H1 (cell line): ENCODE data around the gene TNFSF4.

ENCODE experiments used
- CTCF ChIP-seq, 3 experiments: IDR thresholded peaks; 1 replicate in 2 of 3; 2 replicates in 1 of 3; pipeline versions ENCODE4 v1.5.1 to v1.6.1; 2011; ENCODE audit warnings: low read length in 3 of 3, mild to moderate bottlenecking in 3 of 3, inconsistent platforms in 2 of 3, low read depth in 1 of 3, moderate library complexity in 1 of 3; ENCODE audit not compliant: insufficient read depth in 1 of 3; ENCODE audit errors: control extremely low read depth in 1 of 3
- EP300 ChIP-seq, 2 experiments: IDR thresholded peaks; 1 replicate in 1 of 2; 2 replicates in 1 of 2; pipeline ENCODE4 v1.6.1; 2011 to 2012; ENCODE audit warnings: low read depth in 2 of 2, low read length in 2 of 2, mild to moderate bottlenecking in 2 of 2, borderline replicate concordance in 1 of 2, inconsistent platforms in 1 of 2, moderate library complexity in 1 of 2
- EZH2 ChIP-seq: fragments of 200-600 bp; sonication (generic); IDR thresholded peaks from 2 replicates; pipeline ENCODE4 v1.7.1; 2012; ENCODE audit warnings: low read depth, mild to moderate bottlenecking, moderate library complexity, low read length, inconsistent platforms; ENCODE audit not compliant: severe bottlenecking
- HDAC6 ChIP-seq: IDR thresholded peaks from one replicate; pipeline ENCODE4 v1.7.1; 2012; ENCODE audit warnings: low read depth, mild to moderate bottlenecking, inconsistent platforms, low read length, moderate library complexity
- JUND ChIP-seq: IDR thresholded peaks from 2 replicates; pipeline ENCODE4 v1.6.1; 2011; ENCODE audit warnings: mild to moderate bottlenecking, improper control_type of control experiment, low read length
- POLR2AphosphoS5 ChIP-seq: IDR thresholded peaks from 2 replicates; pipeline ENCODE4 v1.6.1; 2011; ENCODE audit warnings: low read depth, low read length
- SIN3A ChIP-seq, 2 experiments: IDR thresholded peaks in 1 of 2; conservative IDR thresholded peaks in 1 of 2; 2 replicates each; pipeline ENCODE4 v1.6.1; 2011 to 2012; ENCODE audit warnings: low read length in 2 of 2, improper control_type of control experiment in 1 of 2, low read depth in 1 of 2, mild to moderate bottlenecking in 1 of 2

GRCh38 chr1:173202424-173203145 lies 4.5 kb downstream of the TNFSF4 start:
- peak in 2 of 3 experiments; percentile 56 to 61; a peak in 2 of 4 replicates for TF ChIP-seq CTCF (IDR thresholded peaks at IDR 0.05; ENCODE audit: control extremely low read depth in 1 of 3, insufficient read depth in 1 of 3, low read depth in 1 of 3, low read length in 3 of 3)
- no peak for TF ChIP-seq EP300 (IDR thresholded peaks at IDR 0.05; ENCODE audit: borderline replicate concordance in 1 of 2, low read depth in 2 of 2, low read length in 2 of 2)
- no peak for TF ChIP-seq SIN3A (conservative IDR thresholded peaks at IDR 0.05 in 1 of 2, IDR thresholded peaks at IDR 0.05 in 1 of 2; ENCODE audit: low read depth in 1 of 2, low read length in 2 of 2)
- no peak for TF ChIP-seq JUND
- no peak for TF ChIP-seq EZH2
- no peak for TF ChIP-seq POLR2AphosphoS5
- no peak for TF ChIP-seq HDAC6
